HepG2 (cell line): Measurements from ENCODE around the gene HID1. TPM values are rescaled to one million over a fixed set of nuclear protein-coding genes. Genes with fewer than 3 reads are reported as not detected.

Experiments
- AGO2 ChIP-seq: fragments of 200-400 bp; formaldehyde crosslinking; optimal IDR thresholded peaks from 2 replicates; pipeline ENCODE3; 2017; ENCODE audit warnings: mild to moderate bottlenecking, low read depth, low read length, moderate library complexity
- ARID2 ChIP-seq: sonication (generic); formaldehyde crosslinking; IDR thresholded peaks from 2 replicates; pipeline ENCODE4 v1.8.1; 2022; ENCODE audit warnings: mild to moderate bottlenecking, missing genetic modification reagents, borderline replicate concordance
- ATF6 ChIP-seq: sonication (generic); formaldehyde crosslinking; conservative IDR thresholded peaks from 2 replicates; pipeline ENCODE4 v1.4.0; 2020; ENCODE audit warnings: missing genetic modification reagents
- E2F1 ChIP-seq: sonication (generic); formaldehyde crosslinking; IDR thresholded peaks from 2 replicates; pipeline ENCODE4 v1.5.0; 2020; ENCODE audit warnings: missing genetic modification reagents
- FOXA1 ChIP-seq, 2 experiments: fragments of 450-650 bp in 1 of 2; sonication (generic) in 1 of 2; formaldehyde crosslinking in 1 of 2; IDR thresholded peaks; 2 replicates each; pipeline versions ENCODE4 v1.4.0 to v1.6.1; 2016 to 2020; ENCODE audit warnings: missing genetic modification reagents in 1 of 2
- FOXP4 ChIP-seq: sonication (generic); formaldehyde crosslinking; IDR thresholded peaks from 2 replicates; pipeline ENCODE4 v1.4.0; 2020; ENCODE audit warnings: missing genetic modification reagents
- HNRNPK ChIP-seq: fragments of 200-400 bp; formaldehyde crosslinking; IDR thresholded peaks from 2 replicates; pipeline ENCODE4 v1.6.1; 2018; ENCODE audit warnings: low read length, low read depth, moderate library complexity, mild to moderate bottlenecking; ENCODE audit not compliant: poor library complexity, severe bottlenecking
- JARID2 ChIP-seq: sonication (generic); formaldehyde crosslinking; IDR thresholded peaks from 2 replicates; pipeline ENCODE4 v1.8.1; 2023; ENCODE audit warnings: missing genetic modification reagents, inconsistent platforms; ENCODE audit not compliant: insufficient replicate concordance
- KAT2B ChIP-seq: fragments of 150-350 bp; IDR thresholded peaks from 2 replicates; pipeline ENCODE4 v1.6.1; 2014; ENCODE audit warnings: low read depth, low read length, borderline replicate concordance
- ZBTB20 ChIP-seq: sonication (generic); formaldehyde crosslinking; IDR thresholded peaks from 2 replicates; pipeline ENCODE4 v1.8.1; 2023; ENCODE audit warnings: missing genetic modification reagents, low read depth, mild to moderate bottlenecking, borderline replicate concordance
- ZFP36 ChIP-seq: fragments of 150-350 bp; IDR thresholded peaks from 2 replicates; pipeline ENCODE4 v1.6.1; 2018; ENCODE audit warnings: borderline replicate concordance, low read length, low read depth; ENCODE audit not compliant: partially characterized antibody
- ZNF253 ChIP-seq: sonication (generic); formaldehyde crosslinking; IDR thresholded peaks from 2 replicates; pipeline ENCODE4 v1.8.0; 2022; ENCODE audit warnings: mild to moderate bottlenecking, missing genetic modification reagents, borderline replicate concordance
- ZNF446 ChIP-seq: sonication (generic); formaldehyde crosslinking; IDR thresholded peaks from 2 replicates; pipeline ENCODE4 v1.5.0; 2020; ENCODE audit warnings: mild to moderate bottlenecking, missing genetic modification reagents
- ZNF616 ChIP-seq: sonication (generic); formaldehyde crosslinking; IDR thresholded peaks from 2 replicates; pipeline ENCODE4 v1.5.0; 2020; ENCODE audit warnings: low read depth, mild to moderate bottlenecking, missing genetic modification reagents
- ZNF75D ChIP-seq: sonication (generic); formaldehyde crosslinking; IDR thresholded peaks from 2 replicates; pipeline ENCODE4 v1.8.1; 2023; ENCODE audit warnings: missing genetic modification reagents, mild to moderate bottlenecking, borderline replicate concordance
- ZNF776 ChIP-seq: sonication (generic); formaldehyde crosslinking; IDR thresholded peaks from 2 replicates; pipeline ENCODE4 v1.4.0; 2020; ENCODE audit warnings: mild to moderate bottlenecking, missing genetic modification reagents
- ZSCAN22 ChIP-seq: sonication (generic); formaldehyde crosslinking; IDR thresholded peaks from 2 replicates; pipeline ENCODE4 v1.4.0; 2020; ENCODE audit warnings: mild to moderate bottlenecking, missing genetic modification reagents
- ZSCAN30 ChIP-seq: sonication (generic); formaldehyde crosslinking; IDR thresholded peaks from 2 replicates; pipeline ENCODE4 v1.5.0; 2020; ENCODE audit warnings: mild to moderate bottlenecking, missing genetic modification reagents
- polyA plus RNA-seq, 8 experiments: library from polyadenylated mRNA; depleted of rRNA in 3 of 8; stranded (reverse) in 7 of 8; unstranded in 1 of 8; fragments of >200 nt; fragmentation: Illumina TruSeq in 4 of 8; extraction: Trizol in 4 of 8; gene quantifications; 2 replicates each; pipeline versions ENCODE4 v1.2.1 to v1.2.3, GENCODE V29; 2011 to 2016; ENCODE audit warnings: low read depth in 4 of 8, missing spikeins in 1 of 8, mixed read lengths in 1 of 8; ENCODE audit not compliant: insufficient read depth in 1 of 8
- total RNA-seq, 5 experiments: library from RNA; depleted of rRNA; stranded (reverse); fragments of >200 nt; fragmentation: Illumina TruSeq; extraction: Trizol; gene quantifications; 2 replicates each; pipeline ENCODE4 v1.2.3, GENCODE V29; 2016; ENCODE audit warnings: low read depth in 1 of 5
- TF ChIP-seq, protein P1 (sequence below): IDR thresholded peaks from 2 replicates; pipeline ENCODE4 v1.6.1; 2016
- TF ChIP-seq, protein P2 (sequence below): sonication (generic); formaldehyde crosslinking; IDR thresholded peaks from 2 replicates; pipeline ENCODE4 v1.4.0; 2020; ENCODE audit warnings: missing genetic modification reagents

HID1 gene
- total and polyA plus RNA-seq, 2 of the 13 experiments (the other 11 are each of a cell fraction or from before 2014, with no cell fraction given), result 2.1 to 10.6 TPM

GRCh38 chr17:75012346-75013091, 40.0 kb upstream of the HID1 start, which contains the start of gene MRPL58 (continued):
- TF ChIP-seq, protein P1, sequence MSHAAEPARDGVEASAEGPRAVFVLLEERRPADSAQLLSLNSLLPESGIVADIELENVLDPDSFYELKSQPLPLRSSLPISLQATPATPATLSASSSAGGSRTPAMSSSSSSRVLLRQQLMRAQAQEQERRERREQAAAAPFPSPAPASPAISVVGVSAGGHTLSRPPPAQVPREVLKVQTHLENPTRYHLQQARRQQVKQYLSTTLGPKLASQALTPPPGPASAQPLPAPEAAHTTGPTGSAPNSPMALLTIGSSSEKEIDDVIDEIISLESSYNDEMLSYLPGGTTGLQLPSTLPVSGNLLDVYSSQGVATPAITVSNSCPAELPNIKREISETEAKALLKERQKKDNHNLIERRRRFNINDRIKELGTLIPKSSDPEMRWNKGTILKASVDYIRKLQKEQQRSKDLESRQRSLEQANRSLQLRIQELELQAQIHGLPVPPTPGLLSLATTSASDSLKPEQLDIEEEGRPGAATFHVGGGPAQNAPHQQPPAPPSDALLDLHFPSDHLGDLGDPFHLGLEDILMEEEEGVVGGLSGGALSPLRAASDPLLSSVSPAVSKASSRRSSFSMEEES (CRISPR knock-in tag), result peak; percentile 71; the same call in 1 of the 2 replicates
- peak; percentile 97 for TF ChIP-seq ZSCAN30 (CRISPR knock-in tag)
- TF ChIP-seq ZNF75D (CRISPR knock-in tag), result no peak
- no peak for TF ChIP-seq KAT2B
- peak; percentile 76; the same call in 1 of the 2 replicates for TF ChIP-seq ATF6
- peak; percentile 87 for TF ChIP-seq JARID2
- no peak for TF ChIP-seq FOXA1 (IDR thresholded peaks at IDR 0.05)
- TF ChIP-seq FOXA1 (CRISPR knock-in tag; IDR thresholded peaks at IDR 0.05), result peak; percentile 54; the same call in 1 of the 2 replicates
- peak; percentile 82 for TF ChIP-seq ZSCAN22 (CRISPR knock-in tag)
- TF ChIP-seq AGO2, result peak; percentile 91
- no peak for TF ChIP-seq ZFP36
- TF ChIP-seq ZNF253 (CRISPR knock-in tag), result peak; percentile 91; the same call in 1 of the 2 replicates
- peak; percentile 76 for TF ChIP-seq HNRNPK
- peak; percentile 47; the same call in 1 of the 2 replicates for TF ChIP-seq ZNF616 (CRISPR knock-in tag)
- TF ChIP-seq FOXP4 (CRISPR knock-in tag), result peak; percentile 65
- peak; percentile 98 for TF ChIP-seq ZNF776 (CRISPR knock-in tag)
- TF ChIP-seq, protein P2, sequence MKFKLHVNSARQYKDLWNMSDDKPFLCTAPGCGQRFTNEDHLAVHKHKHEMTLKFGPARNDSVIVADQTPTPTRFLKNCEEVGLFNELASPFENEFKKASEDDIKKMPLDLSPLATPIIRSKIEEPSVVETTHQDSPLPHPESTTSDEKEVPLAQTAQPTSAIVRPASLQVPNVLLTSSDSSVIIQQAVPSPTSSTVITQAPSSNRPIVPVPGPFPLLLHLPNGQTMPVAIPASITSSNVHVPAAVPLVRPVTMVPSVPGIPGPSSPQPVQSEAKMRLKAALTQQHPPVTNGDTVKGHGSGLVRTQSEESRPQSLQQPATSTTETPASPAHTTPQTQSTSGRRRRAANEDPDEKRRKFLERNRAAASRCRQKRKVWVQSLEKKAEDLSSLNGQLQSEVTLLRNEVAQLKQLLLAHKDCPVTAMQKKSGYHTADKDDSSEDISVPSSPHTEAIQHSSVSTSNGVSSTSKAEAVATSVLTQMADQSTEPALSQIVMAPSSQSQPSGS (CRISPR knock-in tag), result peak; percentile 97
- TF ChIP-seq E2F1 (CRISPR knock-in tag), result peak; percentile 81
- no peak for TF ChIP-seq ZBTB20 (CRISPR knock-in tag)
- no peak for TF ChIP-seq ARID2 (CRISPR knock-in tag)
- peak; percentile 91; the same call in 1 of the 2 replicates for TF ChIP-seq ZNF446 (CRISPR knock-in tag)
